HepG2 (cell line): ENCODE data around the gene FAM110D. TPM values are rescaled to one million over a fixed set of nuclear protein-coding genes. Genes with fewer than 3 reads are reported as not detected.

ENCODE experiments used
- ATAC-seq: fragments of 200-7000 bp; cut with Tn5 transposase; 3 replicates; pipeline ENCODE4 v1.9.1; 2020; ENCODE audit warnings: mild to moderate bottlenecking, moderate library complexity
- BruUV-seq: library from RNA; stranded (reverse); fragments of 400-500 nt; replicated peaks from 2 replicates; lab custom pipeline; 2021; lab: Mats Ljungman, UMichigan
- CTCF ChIA-PET: fragments of 300-600 bp; formaldehyde crosslinking; extraction: SDS; loops from one replicate; lab custom pipeline; 2021; ENCODE audit warnings: low total read pairs, inconsistent platforms, low intra/inter-chr PET ratio; lab: Yijun Ruan, JAX
- POLR2A ChIA-PET: fragments of 350-600 bp; sonication (Branson Sonifier 250); formaldehyde crosslinking; loops from one replicate; lab custom pipeline; 2020; ENCODE audit warnings: antibody characterized with exemption, inconsistent platforms; lab: Yijun Ruan, JAX
- DNase-seq: peaks from one replicate; pipeline ENCODE4 v3.0.0-alpha.2; 2015; ENCODE audit warnings: low spot score
- FAIRE-seq: peaks from 3 replicates; lab custom pipeline; 2011; peaks lifted over from hg19 to GRCh38; lab: Jason Lieb, UNC
- H2AFZ ChIP-seq: one replicate; pipeline ENCODE4 v1.6.1; 2011; ENCODE audit warnings: low read length, inconsistent platforms
- H3K27ac ChIP-seq: fragments of 300-600 bp; 3 replicates; pipeline ENCODE4 v1.8.0; 2011; ENCODE audit warnings: mixed run types, mild to moderate bottlenecking, mixed read lengths, low read length, inconsistent platforms; ENCODE audit not compliant: insufficient read depth; ENCODE audit errors: extremely low read length
- H3K27me3 ChIP-seq, 2 experiments: fragments of 200-600 bp in 1 of 2; 2 replicates in 1 of 2; 3 replicates in 1 of 2; pipeline versions ENCODE4 v1.6.0 to v1.8.0; 2011; ENCODE audit warnings: low read length in 2 of 2, mild to moderate bottlenecking in 2 of 2, moderate library complexity in 2 of 2, inconsistent platforms in 1 of 2; ENCODE audit not compliant: insufficient read depth in 2 of 2, control insufficient read depth in 1 of 2
- H3K36me3 ChIP-seq, 2 experiments: fragments of 200-600 bp in 1 of 2; replicated peaks in 1 of 2; 2 replicates in 1 of 2; 3 replicates in 1 of 2; pipeline versions ENCODE4 v1.5.1 to v1.8.0; 2011; ENCODE audit warnings: low read length in 2 of 2, inconsistent platforms in 1 of 2; ENCODE audit not compliant: insufficient read depth in 2 of 2, control insufficient read depth in 1 of 2
- H3K4me1 ChIP-seq: 2 replicates; pipeline ENCODE4 v1.5.1; 2012; ENCODE audit warnings: low read length, inconsistent platforms; ENCODE audit not compliant: insufficient read depth
- H3K4me2 ChIP-seq: 2 replicates; pipeline ENCODE4 v1.6.0; 2011; ENCODE audit warnings: low read depth, low read length, inconsistent platforms
- H3K4me3 ChIP-seq, 3 experiments: fragments of 200-600 bp in 1 of 3; sonication (generic), shearing (Covaris generic) in 1 of 3; replicated peaks in 1 of 3; 2 replicates each; pipeline ENCODE4 v1.5.1; 2011 to 2016; ENCODE audit warnings: low read length in 3 of 3, inconsistent platforms in 2 of 3, low read depth in 2 of 3, mild to moderate bottlenecking in 2 of 3, control low read depth in 1 of 3, mixed read lengths in 1 of 3; ENCODE audit not compliant: insufficient read depth in 1 of 3
- H3K79me2 ChIP-seq: one replicate; pipeline ENCODE4 v1.6.1; 2011; ENCODE audit warnings: low read length, inconsistent platforms; ENCODE audit not compliant: insufficient read depth
- H3K9ac ChIP-seq: 2 replicates; pipeline ENCODE4 v1.6.0; 2011; ENCODE audit warnings: mild to moderate bottlenecking, low read depth, low read length, inconsistent platforms; ENCODE audit not compliant: insufficient read depth
- H3K9me3 ChIP-seq: 2 replicates; pipeline ENCODE4 v1.5.1; 2012; ENCODE audit warnings: mild to moderate bottlenecking, low read length
- H4K20me1 ChIP-seq: 2 replicates; pipeline ENCODE4 v1.6.0; 2011; ENCODE audit warnings: inconsistent platforms, mild to moderate bottlenecking, low read length, moderate library complexity; ENCODE audit not compliant: insufficient read depth
- CCDC6 ChIP-seq: sonication (generic); formaldehyde crosslinking; IDR thresholded peaks from 2 replicates; pipeline ENCODE4 v1.8.1; 2022; ENCODE audit warnings: mild to moderate bottlenecking, missing genetic modification reagents, moderate library complexity
- EZH2 ChIP-seq: conservative IDR thresholded peaks from 2 replicates; pipeline ENCODE4 v1.6.1; 2012; ENCODE audit warnings: mild to moderate bottlenecking, low read depth, low read length, moderate library complexity
- FOXK1 ChIP-seq: sonication (generic); formaldehyde crosslinking; IDR thresholded peaks from 2 replicates; pipeline ENCODE4 v1.4.0; 2020; ENCODE audit warnings: low read depth, missing genetic modification reagents, borderline replicate concordance
- FOXO1 ChIP-seq: sonication (generic); formaldehyde crosslinking; IDR thresholded peaks from 2 replicates; pipeline ENCODE4 v1.4.0; 2020; ENCODE audit warnings: missing genetic modification reagents
- HMG20A ChIP-seq: IDR thresholded peaks from 2 replicates; pipeline ENCODE4 v1.6.1; 2016; ENCODE audit warnings: borderline replicate concordance
- MEIS1 ChIP-seq: sonication (generic); formaldehyde crosslinking; IDR thresholded peaks from 2 replicates; pipeline ENCODE4 v1.9.0; 2021; ENCODE audit warnings: mild to moderate bottlenecking, missing genetic modification reagents, moderate library complexity, borderline replicate concordance
- RARA ChIP-seq: IDR thresholded peaks from 2 replicates; pipeline ENCODE4 v1.6.1; 2016; ENCODE audit warnings: missing genetic modification reagents, missing compliant biosample characterization
- SMAD9 ChIP-seq: sonication (generic); formaldehyde crosslinking; IDR thresholded peaks from 2 replicates; pipeline ENCODE4 v1.5.1; 2020; ENCODE audit warnings: mild to moderate bottlenecking, missing genetic modification reagents
- ZNF101 ChIP-seq: sonication (generic); formaldehyde crosslinking; IDR thresholded peaks from 2 replicates; pipeline ENCODE4 v1.4.0; 2020; ENCODE audit warnings: mild to moderate bottlenecking, low read depth, missing genetic modification reagents, borderline replicate concordance
- ZNF180 ChIP-seq: sonication (generic); formaldehyde crosslinking; IDR thresholded peaks from 2 replicates; pipeline ENCODE4 v1.4.0; 2020; ENCODE audit warnings: low read depth, missing genetic modification reagents, borderline replicate concordance
- ZNF235 ChIP-seq: sonication (generic); formaldehyde crosslinking; IDR thresholded peaks from 2 replicates; pipeline ENCODE4 v1.8.1; 2023; ENCODE audit warnings: mild to moderate bottlenecking, missing genetic modification reagents, borderline replicate concordance
- ZNF720 ChIP-seq: sonication (generic); formaldehyde crosslinking; IDR thresholded peaks from 2 replicates; pipeline ENCODE4 v1.4.0; 2020; ENCODE audit warnings: missing genetic modification reagents
- ZNF749 ChIP-seq: sonication (generic); formaldehyde crosslinking; IDR thresholded peaks from 2 replicates; pipeline ENCODE4 v1.8.0; 2022; ENCODE audit warnings: mild to moderate bottlenecking, missing genetic modification reagents, moderate library complexity, borderline replicate concordance
- ZNF75D ChIP-seq: sonication (generic); formaldehyde crosslinking; IDR thresholded peaks from 2 replicates; pipeline ENCODE4 v1.8.1; 2023; ENCODE audit warnings: missing genetic modification reagents, mild to moderate bottlenecking, borderline replicate concordance
- ZNF883 ChIP-seq: sonication (generic); formaldehyde crosslinking; IDR thresholded peaks from 2 replicates; pipeline ENCODE4 v1.5.1; 2020; ENCODE audit warnings: mild to moderate bottlenecking, missing genetic modification reagents; ENCODE audit errors: not compliant biosample characterization
- WGBS: methylation state at CpG from one replicate; pipeline ENCODE4 v1.1.6; 2017; ENCODE audit warnings: low lambda C conversion rate; 5-methylcytosine and 5-hydroxymethylcytosine counted together
- in situ Hi-C: cut with HindIII; loops from 2 replicates; pipeline ENCODE4 v1.10.0; 2017; ENCODE audit warnings: low pct_unique_long_range_greater_than_20kb; ENCODE audit not compliant: extremely low pct_ligation_motif_present
- intact Hi-C: fragments of 100-400 bp; cut with micrococcal nuclease; formaldehyde crosslinking; loops from one replicate; pipeline ENCODE4 v1.10.0; 2022; ENCODE audit not compliant: unreplicated experiment
- polyA plus RNA-seq, 8 experiments: library from polyadenylated mRNA; depleted of rRNA in 3 of 8; stranded (reverse) in 7 of 8; unstranded in 1 of 8; fragments of >200 nt; fragmentation: Illumina TruSeq in 4 of 8; extraction: Trizol in 4 of 8; gene quantifications; 2 replicates each; pipeline versions ENCODE4 v1.2.1 to v1.2.3, GENCODE V29; 2011 to 2016; ENCODE audit warnings: low read depth in 4 of 8, missing spikeins in 1 of 8, mixed read lengths in 1 of 8; ENCODE audit not compliant: insufficient read depth in 1 of 8
- total RNA-seq, 5 experiments: library from RNA; depleted of rRNA; stranded (reverse); fragments of >200 nt; fragmentation: Illumina TruSeq; extraction: Trizol; gene quantifications; 2 replicates each; pipeline ENCODE4 v1.2.3, GENCODE V29; 2016; ENCODE audit warnings: low read depth in 1 of 5

Gene FAM110D
- total and polyA plus RNA-seq, 2 of the 13 experiments (the other 11 are each of a cell fraction or from before 2014, with no cell fraction given): not detected

GRCh38 chr1:26114165-26114927, 44.5 kb upstream of the FAM110D start (continued):
- no peak for TF ChIP-seq ZNF101 (CRISPR knock-in tag)
- TF ChIP-seq EZH2: no peak
- no peak for TF ChIP-seq FOXK1 (CRISPR knock-in tag)
- TF ChIP-seq CCDC6 (CRISPR knock-in tag): no peak
- no peak for TF ChIP-seq ZNF749
- no peak for TF ChIP-seq ZNF235
- TF ChIP-seq RARA (CRISPR knock-in tag): no peak
- TF ChIP-seq ZNF883 (CRISPR knock-in tag): no peak

GRCh38 chr1:26119892-26120608, 38.8 kb upstream of the FAM110D start:
- FAIRE-seq: no peak
- CTCF ChIA-PET: no interaction called here
- 87% methylated on average over 9 of the region's 9 CpGs for WGBS
- Histone ChIP-seq H3K27me3 (no peaks in the 10 kb centered on the region; a peak in 1 of 5 replicates), H3K4me3 (no peak overlapping the region), H3K79me2 (no peaks in the 10 kb centered on the region), H3K4me1 (no peaks in the 10 kb centered on the region), H3K4me2 (no peak overlapping the region), H2AFZ (no peak overlapping the region), H3K9ac (no peak overlapping the region), H4K20me1 (no peaks in the 10 kb centered on the region), H3K9me3 (no peaks in the 10 kb centered on the region), H3K27ac (no peak overlapping the region), H3K36me3 (peaks cover 2 to 10% of the 10 kb centered on the region in 2 experiments)
- POLR2A ChIA-PET: no interaction called here
- in situ Hi-C loops (no loop called here), intact Hi-C loops (no loop called here)
- ATAC-seq: no peak
- BruUV-seq: no TSS peak
- no peak for DNase-seq
- TF ChIP-seq ZNF180 (CRISPR knock-in tag): no peak
- no peak for TF ChIP-seq ZNF720 (CRISPR knock-in tag)
- TF ChIP-seq HMG20A (CRISPR knock-in tag): no peak
- no peak for TF ChIP-seq ZNF75D (CRISPR knock-in tag)
- no peak for TF ChIP-seq FOXO1
- no peak for TF ChIP-seq SMAD9 (CRISPR knock-in tag)
- TF ChIP-seq MEIS1 (CRISPR knock-in tag): no peak
